Mammary epithelial cell (primary cell): ENCODE data around the gene DCDC1.

Experiments used
- EZH2 ChIP-seq: IDR thresholded peaks from 2 replicates; pipeline ENCODE4 v1.6.1; 2012; ENCODE audit warnings: low read length, inconsistent platforms, borderline replicate concordance
- TF ChIP-seq, protein P1 (sequence below), 2 donors: IDR thresholded peaks in 1 of 2; conservative IDR thresholded peaks in 1 of 2; 2 replicates each; pipeline ENCODE4 v1.5.1; 2011 to 2012; ENCODE audit warnings: inconsistent platforms in 2 of 2, low read length in 2 of 2, mild to moderate bottlenecking in 2 of 2, control low read depth in 1 of 2, low read depth in 1 of 2; ENCODE audit not compliant: insufficient read depth in 1 of 2; ENCODE audit errors: extremely low read depth in 1 of 2

GRCh38 chr11:31408201-31408600 lies 38.7 kb upstream of the DCDC1 start:
- TF ChIP-seq, protein P1, sequence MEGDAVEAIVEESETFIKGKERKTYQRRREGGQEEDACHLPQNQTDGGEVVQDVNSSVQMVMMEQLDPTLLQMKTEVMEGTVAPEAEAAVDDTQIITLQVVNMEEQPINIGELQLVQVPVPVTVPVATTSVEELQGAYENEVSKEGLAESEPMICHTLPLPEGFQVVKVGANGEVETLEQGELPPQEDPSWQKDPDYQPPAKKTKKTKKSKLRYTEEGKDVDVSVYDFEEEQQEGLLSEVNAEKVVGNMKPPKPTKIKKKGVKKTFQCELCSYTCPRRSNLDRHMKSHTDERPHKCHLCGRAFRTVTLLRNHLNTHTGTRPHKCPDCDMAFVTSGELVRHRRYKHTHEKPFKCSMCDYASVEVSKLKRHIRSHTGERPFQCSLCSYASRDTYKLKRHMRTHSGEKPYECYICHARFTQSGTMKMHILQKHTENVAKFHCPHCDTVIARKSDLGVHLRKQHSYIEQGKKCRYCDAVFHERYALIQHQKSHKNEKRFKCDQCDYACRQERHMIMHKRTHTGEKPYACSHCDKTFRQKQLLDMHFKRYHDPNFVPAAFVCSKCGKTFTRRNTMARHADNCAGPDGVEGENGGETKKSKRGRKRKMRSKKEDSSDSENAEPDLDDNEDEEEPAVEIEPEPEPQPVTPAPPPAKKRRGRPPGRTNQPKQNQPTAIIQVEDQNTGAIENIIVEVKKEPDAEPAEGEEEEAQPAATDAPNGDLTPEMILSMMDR (conservative IDR thresholded peaks at IDR 0.05 in 1 of 2, IDR thresholded peaks at IDR 0.05 in 1 of 2; ENCODE audit: extremely low read depth in 1 of 2, insufficient read depth in 1 of 2, low read depth in 1 of 2, low read length in 2 of 2): no peak
- no peak for TF ChIP-seq EZH2
